Activated CD8-positive, alpha-beta memory T cell treated with anti-CD3 and anti-CD28 coated beads for 36 hours (primary cell): Measurements from ENCODE around the gene CCNH. TPM values are rescaled to one million over a fixed set of nuclear protein-coding genes. Genes with fewer than 3 reads are reported as not detected.

Experiments
- CTCF ChIA-PET: fragments of 350-600 bp; sonication (Branson Sonifier 250); formaldehyde crosslinking; loops from one replicate; lab custom pipeline; 2021; ENCODE audit warnings: antibody characterized with exemption; lab: Charles Lee
- POLR2A ChIA-PET: fragments of 350-600 bp; sonication (Branson Sonifier 250); formaldehyde crosslinking; loops from one replicate; lab custom pipeline; 2021; ENCODE audit warnings: antibody characterized with exemption; lab: Charles Lee
- total RNA-seq, 2 experiments: library from RNA; stranded (reverse); gene quantifications; one replicate each; pipeline ENCODE4 v1.2.3, GENCODE V29; 2021

The CCNH gene
- total RNA-seq, 2 experiments from 2014 or later: 56.8 to 67.0 TPM

- ChIA-PET POLR2A (no interaction called here), CTCF (no interaction called here)
Observed at GRCh38 chr5:87382224-87382623, 30.5 kb downstream of the CCNH start.

- ChIA-PET CTCF (interaction anchor here (0.5 kb wide), 1 partner anchor 360 kb away, joined by 3 read pairs; no protein-coding TSS in a partner anchor), POLR2A (no interaction called here)
Observed at GRCh38 chr5:87372705-87373104, 40.0 kb downstream of the CCNH start.

- ChIA-PET POLR2A (no interaction called here), CTCF (no interaction called here)
Observed at GRCh38 chr5:87369431-87369830, 43.3 kb downstream of the CCNH start.

GRCh38 chr5:87368601-87369000, 44.1 kb downstream of the CCNH start:
- CTCF ChIA-PET: no interaction called here
- POLR2A ChIA-PET: no interaction called here

GRCh38 chr5:87367243-87367642, 45.5 kb downstream of the CCNH start:
- ChIA-PET CTCF (no interaction called here), POLR2A (interaction anchor here (0.6 kb wide), 1 partner anchor 146 kb away, joined by 8 read pairs; no protein-coding TSS in a partner anchor)

GRCh38 chr5:87361536-87362213, 51.1 kb downstream of the CCNH start:
- ChIA-PET CTCF (no interaction called here), POLR2A (no interaction called here)

- ChIA-PET POLR2A (no interaction called here), CTCF (no interaction called here)
Observed at GRCh38 chr5:87361031-87361445, 51.7 kb downstream of the CCNH start.

- ChIA-PET CTCF (no interaction called here), POLR2A (interaction anchor here (0.6 kb wide), 1 partner anchor 35 kb away, joined by 5 read pairs; no protein-coding TSS in a partner anchor)
Observed at GRCh38 chr5:87360132-87360531, 52.6 kb downstream of the CCNH start.

GRCh38 chr5:87359106-87359505, 53.6 kb downstream of the CCNH start:
- ChIA-PET POLR2A (no interaction called here), CTCF (no interaction called here)

GRCh38 chr5:87354496-87354895, 58.2 kb downstream of the CCNH start:
- POLR2A ChIA-PET: no interaction called here
- CTCF ChIA-PET: no interaction called here

- ChIA-PET CTCF (no interaction called here), POLR2A (no interaction called here)
Observed at GRCh38 chr5:87347841-87348240, 64.9 kb downstream of the CCNH start.

GRCh38 chr5:87347272-87347671, 65.5 kb downstream of the CCNH start:
- CTCF ChIA-PET: no interaction called here
- POLR2A ChIA-PET: no interaction called here

Other genes starting within 250 kb of the CCNH start
- gene RASA1, start 145.0 kb downstream of the CCNH start, total RNA-seq: 10 to 100 TPM; 22.9 to 24.1 TPM